Tibial nerve (tissue), 4 donors: ENCODE results near the gene ACADS. TPM values are rescaled to one million over a fixed set of nuclear protein-coding genes. Genes with fewer than 3 reads are reported as not detected.
A peak's percentile ranks its signal among the peaks of the same experiment; 100 is the strongest.

Source experiments
- DNase-seq, 2 donors: peaks; one replicate each; pipeline ENCODE4 v3.0.0-alpha.2; 2019; ENCODE audit warnings: low spot score in 2 of 2
- H3K27ac ChIP-seq, 4 donors: fragments of 200-600 bp; sonication (generic) in 3 of 4; one replicate each; pipeline ENCODE4 v1.5.1; 2017 to 2019; ENCODE audit warnings: mild to moderate bottlenecking in 1 of 4
- H3K27me3 ChIP-seq, 2 donors: fragments of 200-600 bp; sonication (generic) in 1 of 2; one replicate each; pipeline versions ENCODE4 v1.5.1 to v1.6.0; 2017 to 2019
- H3K36me3 ChIP-seq, 3 donors: fragments of 200-600 bp; sonication (generic); one replicate each; pipeline ENCODE4 v1.5.1; 2018 to 2019
- H3K4me1 ChIP-seq, 4 donors: fragments of 200-600 bp; sonication (generic) in 3 of 4; one replicate each; pipeline ENCODE4 v1.5.1; 2017 to 2019
- H3K4me3 ChIP-seq, 4 donors: fragments of 200-600 bp; sonication (generic) in 3 of 4; one replicate each; pipeline ENCODE4 v1.5.1; 2017 to 2019; ENCODE audit warnings: mild to moderate bottlenecking in 1 of 4, moderate library complexity in 1 of 4
- H3K9me3 ChIP-seq, 4 donors: fragments of 200-600 bp; sonication (generic) in 3 of 4; one replicate each; pipeline ENCODE4 v1.5.1; 2017 to 2019
- CTCF ChIP-seq, 5 experiments: fragments of 200-600 bp in 3 of 5; fragments of 450-650 bp in 2 of 5; sonication (generic) in 3 of 5; IDR thresholded peaks; one replicate each; pipeline ENCODE4 v1.5.1; 2016 to 2019; ENCODE audit warnings: antibody characterized with exemption in 5 of 5, mild to moderate bottlenecking in 3 of 5, moderate library complexity in 2 of 5
- EP300 ChIP-seq, 2 donors: sonication (generic); formaldehyde crosslinking; IDR thresholded peaks; one replicate each; pipeline ENCODE4 v1.6.1; 2017; ENCODE audit warnings: antibody characterized with exemption in 2 of 2, mild to moderate bottlenecking in 1 of 2
- POLR2A ChIP-seq, 2 donors: fragments of 450-650 bp; IDR thresholded peaks; one replicate each; pipeline ENCODE4 v1.6.1; 2017; ENCODE audit warnings: antibody characterized with exemption in 2 of 2, mild to moderate bottlenecking in 2 of 2, moderate library complexity in 2 of 2
- WGBS, 2 donors: methylation state at CpG; one replicate each; pipeline ENCODE4 v1.1.5; 2018; 5-methylcytosine and 5-hydroxymethylcytosine counted together
- total RNA-seq, 4 donors: library from RNA; depleted of rRNA; stranded (reverse); fragments of >200 nt; gene quantifications; one replicate each; pipeline ENCODE4 v1.1.0, GENCODE V29; 2016

Gene ACADS
- total RNA-seq, 4 donors from 2014 or later: 24.7 to 53.4 (median 34.3) TPM

- peak overlapping the region in 1 of 4 donors; percentile 87 for H3K27ac ChIP-seq
These were observed 37.6 kb downstream of the ACADS start for GRCh38 chr12:120763250-120763649.

GRCh38 chr12:120764816-120765215 is 39.2 kb downstream of the ACADS start:
- DNase-seq: no peak
- peaks cover 0 to 18% (median 7%) of the 10 kb centered on the region in 4 donors for H3K4me1 ChIP-seq
- H3K27me3 ChIP-seq: no peaks in the 10 kb centered on the region
- H3K36me3 ChIP-seq: peaks cover 0 to 75% (median 14%) of the 10 kb centered on the region in 3 donors
- 88% methylated on average over 9 of the region's 9 CpGs for WGBS, 2 donors
- TF ChIP-seq CTCF (IDR thresholded peaks at IDR 0.05): no peak
- no peak for TF ChIP-seq POLR2A (IDR thresholded peaks at IDR 0.05)
- TF ChIP-seq EP300 (IDR thresholded peaks at IDR 0.05): no peak
- H3K4me3 ChIP-seq: no peak overlapping the region
- H3K9me3 ChIP-seq: no peaks in the 10 kb centered on the region
- no peak overlapping the region for H3K27ac ChIP-seq

More at GRCh38 chr12:120763250-120763649, 37.6 kb downstream of the ACADS start:
- Histone ChIP-seq H3K9me3 (no peaks in the 10 kb centered on the region), H3K4me3 (no peak overlapping the region), H3K27me3 (no peaks in the 10 kb centered on the region), H3K4me1 (peaks cover 0 to 18% (median 7%) of the 10 kb centered on the region in 4 donors), H3K36me3 (peaks cover 0 to 72% (median 9%) of the 10 kb centered on the region in 3 donors)
- TF ChIP-seq CTCF (IDR thresholded peaks at IDR 0.05) (no peak), EP300 (IDR thresholded peaks at IDR 0.05) (no peak)
- no peak for DNase-seq
- 58% methylated on average over 3 of the region's 3 CpGs for WGBS, 2 donors

- Histone ChIP-seq H3K27me3 (no peaks in the 10 kb centered on the region), H3K4me1 (peaks cover 0 to 19% (median 3%) of the 10 kb centered on the region in 4 donors), H3K36me3 (peaks cover 0 to 62% (median 14%) of the 10 kb centered on the region in 3 donors), H3K27ac (no peak overlapping the region), H3K4me3 (no peak overlapping the region), H3K9me3 (no peaks in the 10 kb centered on the region)
- TF ChIP-seq CTCF (IDR thresholded peaks at IDR 0.05) (no peak), POLR2A (IDR thresholded peaks at IDR 0.05) (no peak), EP300 (IDR thresholded peaks at IDR 0.05) (no peak)
- WGBS, 2 donors: 75 to 93% methylated on average over 5 of the region's 5 CpGs
- no peak for DNase-seq
These were observed 40.9 kb downstream of the ACADS start for GRCh38 chr12:120766566-120766965.

- Histone ChIP-seq H3K4me1 (peaks cover 0 to 11% (median 0%) of the 10 kb centered on the region in 4 donors), H3K4me3 (no peak overlapping the region), H3K27ac (no peak overlapping the region), H3K36me3 (peaks cover 0 to 62% (median 14%) of the 10 kb centered on the region in 3 donors), H3K9me3 (no peaks in the 10 kb centered on the region), H3K27me3 (no peaks in the 10 kb centered on the region)
- no peak for DNase-seq
- 87 to 94% methylated on average over 11 of the region's 11 CpGs for WGBS, 2 donors
- TF ChIP-seq CTCF (IDR thresholded peaks at IDR 0.05) (no peak), EP300 (IDR thresholded peaks at IDR 0.05) (no peak), POLR2A (IDR thresholded peaks at IDR 0.05) (no peak)
These were observed 41.7 kb downstream of the ACADS start for GRCh38 chr12:120767071-120768024.

GRCh38 chr12:120771097-120771496 is 45.5 kb downstream of the ACADS start:
- Histone ChIP-seq H3K9me3 (no peaks in the 10 kb centered on the region), H3K4me1 (peaks cover 0 to 16% (median 5%) of the 10 kb centered on the region in 4 donors), H3K27ac (peak overlapping the region in 2 of 4 donors; percentile 8 to 10), H3K36me3 (peaks cover 0 to 30% (median 14%) of the 10 kb centered on the region in 3 donors), H3K4me3 (no peak overlapping the region), H3K27me3 (no peaks in the 10 kb centered on the region)
- WGBS, 2 donors: 68 to 83% methylated on average over 11 of the region's 11 CpGs
- TF ChIP-seq CTCF (IDR thresholded peaks at IDR 0.05): no peak
- TF ChIP-seq POLR2A (IDR thresholded peaks at IDR 0.05): no peak
- no peak for TF ChIP-seq EP300 (IDR thresholded peaks at IDR 0.05)
- DNase-seq: no peak
